Peyer's patch (tissue), 4 donors: Measurements from ENCODE around the gene PCDHA5. TPM values are rescaled to one million over a fixed set of nuclear protein-coding genes. Genes with fewer than 3 reads are reported as not detected.
"Not testable (repeated sequence)": the region's sequence is repeated elsewhere in the genome, so short reads cannot be mapped to it uniquely, and the experiment has no call there.

Experiments
- DNase-seq, 3 donors: peaks; one replicate each; pipeline ENCODE4 v3.0.0-alpha.2; 2017 to 2019
- H3K27ac ChIP-seq, 4 donors: fragments of 200-600 bp; sonication (generic); one replicate each; pipeline ENCODE4 v1.5.1; 2016 to 2019
- H3K27me3 ChIP-seq, 2 donors: fragments of 200-600 bp; sonication (generic); one replicate each; pipeline ENCODE4 v1.5.1; 2019
- H3K36me3 ChIP-seq, 3 donors: fragments of 200-600 bp; sonication (generic); one replicate each; pipeline ENCODE4 v1.5.1; 2016 to 2019
- H3K4me1 ChIP-seq, 4 donors: fragments of 200-600 bp; sonication (generic); one replicate each; pipeline ENCODE4 v1.5.1; 2016 to 2019
- H3K4me3 ChIP-seq, 4 donors: fragments of 200-600 bp; sonication (generic); 1 replicate in 3 of 4; 2 replicates in 1 of 4; pipeline ENCODE4 v1.5.1; 2016 to 2019; ENCODE audit warnings: mild to moderate bottlenecking in 1 of 4
- H3K9me3 ChIP-seq, 4 donors: fragments of 200-600 bp; sonication (generic); one replicate each; pipeline ENCODE4 v1.5.1; 2016 to 2019; ENCODE audit warnings: mild to moderate bottlenecking in 1 of 4
- POLR2A ChIP-seq, 2 donors: fragments of 450-650 bp; IDR thresholded peaks; one replicate each; pipeline ENCODE4 v1.5.1; 2017; ENCODE audit warnings: antibody characterized with exemption in 2 of 2, mild to moderate bottlenecking in 2 of 2, moderate library complexity in 2 of 2
- total RNA-seq, 4 donors: library from RNA; depleted of rRNA; stranded (reverse); fragments of >200 nt; gene quantifications; one replicate each; pipeline ENCODE4 v1.1.0, GENCODE V29; 2016
- TF ChIP-seq, protein P1 (sequence below), 6 experiments: fragments of 450-650 bp in 4 of 6; fragments of 200-600 bp in 2 of 6; sonication (generic) in 1 of 6; IDR thresholded peaks; one replicate each; pipeline ENCODE4 v1.5.1; 2017 to 2019; ENCODE audit warnings: antibody characterized with exemption in 6 of 6, mild to moderate bottlenecking in 3 of 6, moderate library complexity in 1 of 6

The PCDHA5 gene
- total RNA-seq, 4 donors from 2014 or later: 0.27 to 0.88 (median 0.38) TPM; not detected in 1

DNA sequence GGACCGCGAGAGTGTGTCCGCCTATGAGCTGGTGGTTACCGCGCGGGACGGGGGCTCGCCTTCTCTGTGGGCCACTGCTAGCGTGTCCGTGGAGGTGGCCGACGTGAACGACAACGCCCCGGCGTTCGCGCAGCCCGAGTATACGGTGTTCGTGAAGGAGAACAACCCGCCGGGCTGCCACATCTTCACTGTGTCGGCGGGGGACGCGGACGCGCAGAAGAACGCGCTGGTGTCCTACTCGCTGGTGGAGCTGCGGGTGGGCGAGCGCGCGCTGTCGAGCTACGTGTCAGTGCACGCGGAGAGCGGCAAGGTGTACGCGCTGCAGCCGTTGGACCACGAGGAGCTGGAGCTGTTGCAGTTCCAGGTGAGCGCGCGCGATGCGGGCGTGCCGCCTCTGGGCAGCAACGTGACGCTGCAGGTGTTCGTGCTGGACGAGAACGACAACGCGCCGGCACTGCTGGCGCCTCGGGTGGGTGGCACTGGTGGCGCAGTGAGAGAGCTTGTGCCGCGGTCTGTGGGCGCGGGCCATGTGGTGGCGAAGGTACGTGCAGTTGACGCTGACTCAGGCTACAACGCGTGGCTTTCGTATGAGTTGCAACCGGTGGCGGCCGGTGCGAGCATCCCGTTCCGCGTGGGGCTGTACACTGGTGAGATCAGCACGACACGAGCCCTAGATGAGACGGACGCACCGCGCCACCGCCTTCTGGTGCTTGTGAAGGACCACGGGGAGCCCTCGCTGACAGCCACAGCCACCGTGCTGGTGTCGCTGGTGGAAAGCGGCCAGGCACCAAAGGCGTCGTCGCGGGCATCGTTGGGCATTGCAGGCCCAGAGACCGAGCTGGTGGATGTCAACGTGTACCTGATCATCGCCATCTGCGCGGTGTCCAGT, 14.5 kb downstream of the PCDHA5 start:
- DNase-seq: no peak
- Histone ChIP-seq H3K4me3 (no peak overlapping the region), H3K27ac (no peak overlapping the region), H3K9me3 (peaks cover 0 to 23% (median 7%) of the 10 kb centered on the region in 4 donors), H3K36me3 (no peaks in the 10 kb centered on the region), H3K4me1 (no peaks in the 10 kb centered on the region), H3K27me3 (no peaks in the 10 kb centered on the region)
- no peak for TF ChIP-seq POLR2A (IDR thresholded peaks at IDR 0.05)
- TF ChIP-seq, protein P1, sequence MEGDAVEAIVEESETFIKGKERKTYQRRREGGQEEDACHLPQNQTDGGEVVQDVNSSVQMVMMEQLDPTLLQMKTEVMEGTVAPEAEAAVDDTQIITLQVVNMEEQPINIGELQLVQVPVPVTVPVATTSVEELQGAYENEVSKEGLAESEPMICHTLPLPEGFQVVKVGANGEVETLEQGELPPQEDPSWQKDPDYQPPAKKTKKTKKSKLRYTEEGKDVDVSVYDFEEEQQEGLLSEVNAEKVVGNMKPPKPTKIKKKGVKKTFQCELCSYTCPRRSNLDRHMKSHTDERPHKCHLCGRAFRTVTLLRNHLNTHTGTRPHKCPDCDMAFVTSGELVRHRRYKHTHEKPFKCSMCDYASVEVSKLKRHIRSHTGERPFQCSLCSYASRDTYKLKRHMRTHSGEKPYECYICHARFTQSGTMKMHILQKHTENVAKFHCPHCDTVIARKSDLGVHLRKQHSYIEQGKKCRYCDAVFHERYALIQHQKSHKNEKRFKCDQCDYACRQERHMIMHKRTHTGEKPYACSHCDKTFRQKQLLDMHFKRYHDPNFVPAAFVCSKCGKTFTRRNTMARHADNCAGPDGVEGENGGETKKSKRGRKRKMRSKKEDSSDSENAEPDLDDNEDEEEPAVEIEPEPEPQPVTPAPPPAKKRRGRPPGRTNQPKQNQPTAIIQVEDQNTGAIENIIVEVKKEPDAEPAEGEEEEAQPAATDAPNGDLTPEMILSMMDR (IDR thresholded peaks at IDR 0.05): no peak

DNA sequence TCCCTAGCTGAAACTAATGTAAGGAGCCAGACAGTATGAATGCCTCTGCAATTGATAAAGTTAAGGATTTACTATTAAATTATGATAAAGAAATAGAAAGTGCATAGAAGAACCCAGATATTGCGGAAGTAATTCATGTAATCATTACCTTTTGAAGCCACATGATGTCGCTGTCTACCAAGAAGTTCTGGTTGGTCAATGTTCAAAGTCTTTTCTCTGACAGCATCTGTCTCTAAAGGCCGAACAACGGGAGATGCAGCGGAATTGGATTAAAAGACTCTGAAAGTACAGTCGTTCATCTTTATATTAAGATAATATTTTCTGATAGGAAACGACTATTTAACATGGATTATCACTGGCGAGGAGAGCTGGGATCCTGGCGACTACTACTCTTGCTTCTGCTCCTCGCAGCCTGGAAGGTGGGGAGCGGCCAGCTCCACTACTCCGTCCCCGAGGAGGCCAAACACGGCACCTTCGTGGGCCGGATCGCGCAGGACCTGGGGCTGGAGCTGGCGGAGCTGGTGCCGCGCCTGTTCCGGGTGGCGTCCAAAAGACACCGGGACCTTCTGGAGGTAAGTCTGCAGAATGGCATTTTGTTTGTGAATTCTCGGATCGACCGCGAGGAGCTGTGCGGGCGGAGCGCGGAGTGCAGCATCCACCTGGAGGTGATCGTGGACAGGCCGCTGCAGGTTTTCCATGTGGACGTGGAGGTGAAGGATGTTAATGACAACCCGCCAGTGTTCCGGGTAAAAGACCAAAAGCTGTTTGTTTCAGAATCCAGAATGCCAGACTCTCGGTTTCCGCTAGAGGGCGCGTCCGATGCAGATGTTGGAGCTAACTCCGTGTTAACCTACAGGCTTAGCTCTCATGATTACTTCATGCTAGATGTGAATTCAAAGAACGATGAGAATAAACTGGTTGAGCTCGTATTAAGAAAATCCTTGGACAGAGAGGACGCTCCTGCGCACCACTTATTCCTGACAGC, 19.9 kb downstream of the PCDHA5 start, which contains the start of gene PCDHA8:
PCDHA8 (plus strand) TSS at position 210 of the 985 bp plus-strand sequence; CDS start at position 345, 135 bp downstream.
- DNase-seq: no peak
- H3K36me3 ChIP-seq: no peaks in the 10 kb centered on the region
- no peaks in the 10 kb centered on the region for H3K27me3 ChIP-seq
- peaks cover 0 to 16% (median 3%) of the 10 kb centered on the region in 4 donors for H3K9me3 ChIP-seq
- no peaks in the 10 kb centered on the region for H3K4me1 ChIP-seq
- TF ChIP-seq, protein P1 (IDR thresholded peaks at IDR 0.05): no peak
- no peak for TF ChIP-seq POLR2A (IDR thresholded peaks at IDR 0.05)
- no peak within 1 kb of the TSS for H3K4me3 ChIP-seq
- H3K27ac ChIP-seq: no peak within 1 kb of the TSS

DNA sequence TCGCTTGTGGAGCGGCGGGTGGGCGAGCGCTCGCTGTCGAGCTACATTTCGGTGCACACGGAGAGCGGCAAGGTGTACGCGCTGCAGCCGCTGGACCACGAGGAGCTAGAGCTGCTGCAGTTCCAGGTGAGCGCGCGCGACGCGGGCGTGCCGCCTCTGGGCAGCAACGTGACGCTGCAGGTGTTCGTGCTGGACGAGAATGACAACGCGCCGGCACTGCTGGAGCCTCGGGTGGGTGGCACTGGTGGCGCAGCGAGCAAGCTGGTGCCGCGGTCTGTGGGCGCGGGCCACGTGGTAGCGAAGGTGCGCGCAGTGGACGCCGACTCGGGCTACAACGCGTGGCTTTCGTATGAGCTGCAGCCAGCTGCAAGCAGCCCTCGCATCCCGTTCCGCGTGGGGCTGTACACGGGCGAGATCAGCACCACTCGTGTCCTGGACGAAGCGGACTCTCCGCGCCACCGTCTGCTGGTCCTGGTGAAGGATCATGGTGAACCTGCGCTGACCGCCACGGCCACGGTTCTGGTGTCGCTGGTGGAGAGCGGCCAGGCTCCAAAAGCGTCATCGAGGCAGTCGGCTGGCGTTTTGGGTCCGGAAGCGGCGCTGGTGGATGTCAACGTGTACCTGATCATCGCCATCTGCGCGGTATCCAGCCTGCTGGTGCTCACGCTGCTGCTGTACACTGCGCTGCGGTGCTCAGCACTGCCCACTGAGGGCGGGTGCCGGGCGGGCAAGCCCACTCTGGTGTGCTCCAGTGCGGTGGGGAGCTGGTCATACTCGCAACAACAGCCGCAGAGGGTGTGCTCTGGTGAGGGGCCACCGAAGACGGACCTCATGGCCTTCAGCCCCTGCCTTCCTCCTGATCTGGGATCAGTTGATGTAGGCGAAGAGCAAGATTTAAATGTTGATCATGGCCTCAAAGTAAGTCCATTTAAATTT, 21.7 kb downstream of the PCDHA5 start:
- peaks cover 0 to 13% (median 3%) of the 10 kb centered on the region in 4 donors for H3K9me3 ChIP-seq

DNA sequence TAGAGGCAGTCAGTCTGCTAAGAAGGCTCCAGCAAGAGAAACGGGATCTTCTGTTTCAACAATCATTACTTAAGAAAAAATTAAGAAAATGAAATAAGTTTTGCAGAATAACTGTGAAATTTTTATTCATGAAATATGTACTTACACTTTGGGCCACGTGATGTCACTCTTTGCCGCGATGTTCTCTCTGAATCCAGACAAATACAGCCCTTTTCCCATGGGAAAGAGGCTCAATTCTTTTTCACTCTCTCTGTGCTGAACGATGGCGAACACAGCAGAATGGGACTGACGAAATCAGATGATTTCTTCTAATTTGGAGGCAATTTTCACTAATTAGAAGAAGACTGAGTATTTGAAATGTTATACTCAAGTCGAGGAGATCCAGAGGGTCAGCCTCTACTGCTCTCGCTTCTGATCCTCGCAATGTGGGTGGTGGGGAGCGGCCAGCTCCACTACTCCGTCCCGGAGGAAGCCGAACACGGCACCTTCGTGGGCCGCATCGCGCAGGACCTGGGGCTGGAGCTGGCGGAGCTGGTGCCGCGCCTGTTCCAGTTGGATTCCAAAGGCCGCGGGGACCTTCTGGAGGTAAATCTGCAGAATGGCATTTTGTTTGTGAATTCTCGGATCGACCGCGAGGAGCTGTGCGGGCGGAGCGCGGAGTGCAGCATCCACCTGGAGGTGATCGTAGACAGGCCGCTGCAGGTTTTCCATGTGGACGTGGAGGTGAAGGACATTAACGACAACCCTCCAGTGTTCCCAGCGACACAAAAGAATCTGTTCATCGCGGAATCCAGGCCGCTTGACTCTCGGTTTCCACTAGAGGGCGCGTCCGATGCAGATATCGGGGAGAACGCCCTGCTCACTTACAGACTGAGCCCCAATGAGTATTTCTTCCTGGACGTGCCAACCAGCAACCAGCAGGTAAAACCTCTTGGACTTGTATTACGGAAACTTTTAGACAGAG, 27.0 kb downstream of the PCDHA5 start, which contains the start of gene PCDHA9:
PCDHA9 (plus strand) TSS at position 244 of the 964 bp plus-strand sequence; CDS start at position 358, 114 bp downstream.
- H3K9me3 ChIP-seq: peaks cover 0 to 12% (median 4%) of the 10 kb centered on the region in 4 donors
- H3K36me3 ChIP-seq, H3K27me3 ChIP-seq, DNase-seq, H3K4me1 ChIP-seq, H3K27ac ChIP-seq, H3K4me3 ChIP-seq: not testable (repeated sequence)

More for the DNA sequence above, 21.7 kb downstream of the PCDHA5 start:
- TF ChIP-seq, protein P1 (IDR thresholded peaks at IDR 0.05): no peak
- no peak for TF ChIP-seq POLR2A (IDR thresholded peaks at IDR 0.05)
- no peak for DNase-seq
- Histone ChIP-seq H3K27ac (no peak overlapping the region), H3K27me3 (no peaks in the 10 kb centered on the region), H3K4me1 (no peaks in the 10 kb centered on the region), H3K4me3 (no peak overlapping the region), H3K36me3 (no peaks in the 10 kb centered on the region)

DNA sequence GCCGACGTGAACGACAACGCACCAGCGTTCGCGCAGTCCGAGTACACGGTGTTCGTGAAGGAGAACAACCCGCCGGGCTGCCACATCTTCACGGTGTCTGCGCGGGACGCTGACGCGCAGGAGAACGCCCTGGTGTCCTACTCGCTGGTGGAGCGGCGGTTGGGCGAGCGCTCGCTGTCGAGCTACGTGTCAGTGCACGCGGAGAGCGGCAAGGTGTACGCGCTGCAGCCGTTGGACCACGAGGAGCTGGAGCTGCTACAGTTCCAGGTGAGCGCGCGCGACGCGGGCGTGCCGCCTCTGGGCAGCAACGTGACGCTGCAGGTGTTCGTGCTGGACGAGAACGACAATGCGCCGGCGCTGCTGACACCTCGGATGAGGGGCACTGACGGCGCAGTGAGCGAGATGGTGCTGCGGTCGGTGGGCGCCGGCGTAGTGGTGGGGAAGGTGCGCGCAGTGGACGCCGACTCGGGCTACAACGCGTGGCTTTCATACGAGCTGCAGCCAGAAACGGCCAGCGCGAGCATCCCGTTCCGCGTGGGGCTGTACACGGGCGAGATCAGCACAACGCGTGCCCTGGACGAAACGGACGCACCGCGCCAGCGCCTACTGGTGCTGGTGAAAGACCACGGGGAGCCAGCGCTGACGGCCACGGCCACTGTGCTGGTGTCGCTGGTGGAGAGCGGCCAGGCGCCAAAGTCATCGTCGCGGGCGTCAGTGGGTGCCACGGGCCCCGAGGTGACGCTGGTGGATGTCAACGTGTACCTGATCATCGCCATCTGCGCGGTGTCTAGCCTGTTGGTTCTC, 28.6 kb downstream of the PCDHA5 start:
- DNase-seq, H3K36me3 ChIP-seq, H3K27ac ChIP-seq, H3K4me3 ChIP-seq, H3K4me1 ChIP-seq, H3K27me3 ChIP-seq: not testable (repeated sequence)
- peaks cover 0 to 12% (median 4%) of the 10 kb centered on the region in 4 donors for H3K9me3 ChIP-seq
